Diencephalon (tissue), 1 donor: Measurements from ENCODE around the gene PRKCG. TPM values are rescaled to one million over a fixed set of nuclear protein-coding genes. Genes with fewer than 3 reads are reported as not detected.

ENCODE experiments used
- total RNA-seq: library from RNA; depleted of rRNA; stranded (reverse); fragments of >200 nt; gene quantifications from one replicate; pipeline ENCODE4 v1.2.3, GENCODE V29; 2014

PRKCG gene
- total RNA-seq = 5.8 TPM

GRCh38 chr19:53881482-53882390, at the start of gene PRKCG:
TSS of gene PRKCG (plus strand) at chr19:53882197. CDS start at chr19:53882495, 298 bp downstream.

GRCh38 chr19:53867225-53868090, 14.5 kb upstream of the PRKCG start, which contains the start of gene MYADM:
TSS of gene MYADM (plus strand) at chr19:53867883. CDS start at chr19:53873530, 5,647 bp downstream.

DNA sequence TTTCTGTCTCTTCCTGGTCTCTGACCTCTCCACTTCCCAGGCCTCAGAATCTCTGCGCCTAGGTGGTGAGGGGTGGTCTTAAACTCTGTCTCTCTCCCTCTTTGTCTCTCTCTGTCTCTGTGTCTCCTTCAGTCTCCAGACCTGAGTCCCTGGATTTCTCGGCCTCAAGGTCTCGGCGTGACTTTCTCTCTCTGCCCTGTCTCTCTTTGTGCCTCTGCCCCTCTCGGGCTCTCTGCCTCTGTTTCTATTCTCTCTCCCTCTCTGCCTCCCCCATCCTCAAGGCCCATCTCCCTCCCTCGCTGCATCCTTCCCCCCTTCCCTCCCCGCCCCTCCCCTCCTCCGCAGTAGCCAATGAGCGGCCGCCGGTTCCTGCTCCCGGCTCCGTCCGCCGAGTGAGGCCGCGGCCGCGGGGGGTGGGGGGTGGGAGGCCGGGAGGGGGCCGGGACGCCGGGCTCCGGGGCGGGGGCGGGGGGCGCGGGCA, 27.0 kb downstream of the PRKCG start, which contains the start of gene CACNG7:
TSS of gene CACNG7 (plus strand) at position 344 of the 481 bp plus-strand sequence. CDS start 3,554 bp downstream, outside the sequence.

Other genes with a start within 250 kb of the PRKCG start
- 0.23 TPM for gene NLRP12, start 57.9 kb upstream of the PRKCG start, total RNA-seq
- 6.7 TPM for gene MYADM, start 14.3 kb upstream of the PRKCG start, total RNA-seq
- 14.1 TPM for gene CACNG7, start 27.1 kb downstream of the PRKCG start, total RNA-seq
- gene CACNG8, start 80.7 kb downstream of the PRKCG start, total RNA-seq = 7.4 TPM
- 0.92 TPM for gene CACNG6, start 109.4 kb downstream of the PRKCG start, total RNA-seq
- gene VSTM1, start 181.7 kb downstream of the PRKCG start, total RNA-seq = 0.23 TPM
- not detected for gene TARM1, start 199.2 kb downstream of the PRKCG start, total RNA-seq
- 0.46 TPM for gene OSCAR, start 218.6 kb downstream of the PRKCG start, total RNA-seq
- 13.1 TPM for gene NDUFA3, start 220.7 kb downstream of the PRKCG start, total RNA-seq
- 11.5 TPM for gene TFPT, start 233.5 kb downstream of the PRKCG start, total RNA-seq
- gene PRPF31, start 233.6 kb downstream of the PRKCG start, total RNA-seq = 31.6 TPM